Upper lobe of left lung (tissue), 4 donors: ENCODE results near the gene LHCGR.

Experiments used
- EP300 ChIP-seq, 4 donors: sonication (generic); formaldehyde crosslinking; IDR thresholded peaks; one replicate each; pipeline ENCODE4 v1.5.1; 2017; ENCODE audit warnings: antibody characterized with exemption in 4 of 4, control low read depth in 2 of 4
- POLR2A ChIP-seq, 4 donors: fragments of 450-650 bp; IDR thresholded peaks; one replicate each; pipeline ENCODE4 v1.5.1; 2016 to 2017; ENCODE audit warnings: antibody characterized with exemption in 4 of 4, mild to moderate bottlenecking in 2 of 4
- TF ChIP-seq, protein P1 (sequence below), 6 experiments: fragments of 450-650 bp in 4 of 6; fragments of 200-600 bp in 2 of 6; sonication (generic) in 2 of 6; IDR thresholded peaks; one replicate each; pipeline ENCODE4 v1.5.1; 2016 to 2019; ENCODE audit warnings: antibody characterized with exemption in 6 of 6

- TF ChIP-seq, protein P1, sequence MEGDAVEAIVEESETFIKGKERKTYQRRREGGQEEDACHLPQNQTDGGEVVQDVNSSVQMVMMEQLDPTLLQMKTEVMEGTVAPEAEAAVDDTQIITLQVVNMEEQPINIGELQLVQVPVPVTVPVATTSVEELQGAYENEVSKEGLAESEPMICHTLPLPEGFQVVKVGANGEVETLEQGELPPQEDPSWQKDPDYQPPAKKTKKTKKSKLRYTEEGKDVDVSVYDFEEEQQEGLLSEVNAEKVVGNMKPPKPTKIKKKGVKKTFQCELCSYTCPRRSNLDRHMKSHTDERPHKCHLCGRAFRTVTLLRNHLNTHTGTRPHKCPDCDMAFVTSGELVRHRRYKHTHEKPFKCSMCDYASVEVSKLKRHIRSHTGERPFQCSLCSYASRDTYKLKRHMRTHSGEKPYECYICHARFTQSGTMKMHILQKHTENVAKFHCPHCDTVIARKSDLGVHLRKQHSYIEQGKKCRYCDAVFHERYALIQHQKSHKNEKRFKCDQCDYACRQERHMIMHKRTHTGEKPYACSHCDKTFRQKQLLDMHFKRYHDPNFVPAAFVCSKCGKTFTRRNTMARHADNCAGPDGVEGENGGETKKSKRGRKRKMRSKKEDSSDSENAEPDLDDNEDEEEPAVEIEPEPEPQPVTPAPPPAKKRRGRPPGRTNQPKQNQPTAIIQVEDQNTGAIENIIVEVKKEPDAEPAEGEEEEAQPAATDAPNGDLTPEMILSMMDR (IDR thresholded peaks at IDR 0.05), result no peak
- TF ChIP-seq EP300 (IDR thresholded peaks at IDR 0.05) (no peak), POLR2A (IDR thresholded peaks at IDR 0.05) (no peak)
These were observed 2.3 kb downstream of the LHCGR start for GRCh38 chr2:48753228-48753627.
